Endothelial cell of umbilical vein (primary cell): Measurements from ENCODE around the gene NFYC. TPM values are rescaled to one million over a fixed set of nuclear protein-coding genes. Genes with fewer than 3 reads are reported as not detected.

ENCODE experiments used
- BruUV-seq: library from RNA; stranded (reverse); fragments of 400-500 nt; replicated peaks from 2 replicates; lab custom pipeline; 2021; lab: Mats Ljungman, UMichigan
- CTCF ChIA-PET: fragments of 300-600, 350-600 bp; sonication (Branson Sonifier 250); formaldehyde crosslinking; loops from one replicate; lab custom pipeline; 2021; ENCODE audit warnings: antibody characterized with exemption, inconsistent platforms; lab: Charles Lee
- POLR2A ChIA-PET: fragments of 300-600, 350-600 bp; sonication (Branson Sonifier 250); formaldehyde crosslinking; loops from one replicate; lab custom pipeline; 2021; ENCODE audit warnings: antibody characterized with exemption, inconsistent platforms; lab: Charles Lee
- DNase-seq: peaks from one replicate; pipeline ENCODE4 v3.0.0-alpha.2; 2011; ENCODE audit warnings: low read depth, low spot score
- FAIRE-seq: peaks from 2 replicates; lab custom pipeline; 2011; peaks lifted over from hg19 to GRCh38; lab: Jason Lieb, UNC
- H2AFZ ChIP-seq: 2 replicates; pipeline ENCODE4 v1.6.0; 2012; ENCODE audit warnings: low read depth, low read length, control low read depth, inconsistent platforms
- H3K27ac ChIP-seq: 2 replicates; pipeline ENCODE4 v1.5.1; 2011; ENCODE audit warnings: low read depth, mild to moderate bottlenecking, control low read depth, low read length, moderate library complexity; ENCODE audit not compliant: insufficient read depth
- H3K27me3 ChIP-seq, 2 experiments: 2 replicates each; pipeline versions ENCODE4 v1.6.0 to v1.6.1; 2011; ENCODE audit warnings: low read length in 2 of 2, mixed read lengths in 1 of 2; ENCODE audit not compliant: control insufficient read depth in 2 of 2, insufficient read depth in 2 of 2
- H3K36me3 ChIP-seq, 2 experiments: 2 replicates in 1 of 2; 3 replicates in 1 of 2; pipeline ENCODE4 v1.5.1; 2011; ENCODE audit warnings: low read length in 2 of 2, mild to moderate bottlenecking in 1 of 2, moderate library complexity in 1 of 2; ENCODE audit not compliant: control insufficient read depth in 2 of 2, insufficient read depth in 2 of 2; ENCODE audit errors: extremely low read depth in 1 of 2
- H3K4me1 ChIP-seq: 3 replicates; pipeline ENCODE4 v1.5.1; 2011; ENCODE audit warnings: mild to moderate bottlenecking, low read length; ENCODE audit not compliant: control insufficient read depth, insufficient read depth; ENCODE audit errors: extremely low read depth
- H3K4me2 ChIP-seq: 2 replicates; pipeline ENCODE4 v1.6.1; 2011; ENCODE audit warnings: low read length, control low read depth, mixed read lengths; ENCODE audit not compliant: insufficient read depth
- H3K4me3 ChIP-seq, 3 experiments: fragments of 200-600 bp in 1 of 3; sonication (generic), shearing (Covaris generic) in 1 of 3; replicated peaks in 1 of 3; 2 replicates each; pipeline ENCODE4 v1.5.1; 2011 to 2016; ENCODE audit warnings: control low read depth in 3 of 3, low read length in 3 of 3, mild to moderate bottlenecking in 2 of 3, inconsistent platforms in 1 of 3, low read depth in 1 of 3, moderate library complexity in 1 of 3; ENCODE audit not compliant: insufficient read depth in 1 of 3
- H3K79me2 ChIP-seq: 2 replicates; pipeline ENCODE4 v1.6.0; 2012; ENCODE audit warnings: low read length, inconsistent platforms; ENCODE audit not compliant: control insufficient read depth, insufficient read depth
- H3K9ac ChIP-seq: replicated peaks from 2 replicates; pipeline ENCODE3; 2011; ENCODE audit warnings: low read length, control low read depth; ENCODE audit not compliant: insufficient read depth; ENCODE audit errors: extremely low read depth
- H3K9me1 ChIP-seq: replicated peaks from 3 replicates; pipeline ENCODE4 v1.6.0; 2011; ENCODE audit warnings: mild to moderate bottlenecking, low read length; ENCODE audit not compliant: control insufficient read depth, insufficient read depth; ENCODE audit errors: extremely low read depth
- H3K9me3 ChIP-seq: replicated peaks from 2 replicates; pipeline ENCODE4 v1.5.1; 2012; ENCODE audit warnings: low read length, inconsistent platforms; ENCODE audit not compliant: control insufficient read depth, insufficient read depth
- H4K20me1 ChIP-seq: replicated peaks from 2 replicates; pipeline ENCODE3; 2011; ENCODE audit warnings: mild to moderate bottlenecking, low read length; ENCODE audit not compliant: control insufficient read depth, insufficient read depth; ENCODE audit errors: extremely low read depth
- CTCF ChIP-seq, 2 donors: IDR thresholded peaks; 1 replicate in 1 of 2; 2 replicates in 1 of 2; pipeline ENCODE4 v1.5.1; 2011; ENCODE audit warnings: low read length in 2 of 2, mild to moderate bottlenecking in 2 of 2, moderate library complexity in 2 of 2, control low read depth in 1 of 2, inconsistent platforms in 1 of 2, low read depth in 1 of 2; ENCODE audit not compliant: insufficient read depth in 1 of 2; ENCODE audit errors: extremely low read depth in 1 of 2
- FOS ChIP-seq: IDR thresholded peaks from 2 replicates; pipeline ENCODE4 v1.6.1; 2011; ENCODE audit warnings: mild to moderate bottlenecking, low read length, moderate library complexity, borderline replicate concordance; ENCODE audit not compliant: insufficient read depth
- GATA2 ChIP-seq: IDR thresholded peaks from 2 replicates; pipeline ENCODE4 v1.7.0; 2011; ENCODE audit warnings: low read depth, mild to moderate bottlenecking, moderate library complexity, mixed read lengths, low read length; ENCODE audit not compliant: insufficient read length, insufficient read depth
- JUN ChIP-seq: IDR thresholded peaks from 2 replicates; pipeline ENCODE4 v1.6.1; 2011; ENCODE audit warnings: borderline replicate concordance, low read depth; ENCODE audit not compliant: insufficient read length, insufficient read depth
- MAX ChIP-seq: IDR thresholded peaks from 2 replicates; pipeline ENCODE4 v1.6.1; 2011; ENCODE audit not compliant: insufficient read depth, insufficient read length
- MYC ChIP-seq: IDR thresholded peaks from one replicate; pipeline ENCODE4 v1.6.1; 2011; ENCODE audit warnings: mild to moderate bottlenecking, low read depth, low read length
- POLR2AphosphoS5 ChIP-seq: IDR thresholded peaks from 2 replicates; pipeline ENCODE4 v1.6.1; 2012; ENCODE audit warnings: low read depth, mild to moderate bottlenecking, control low read depth, low read length, moderate library complexity; ENCODE audit not compliant: insufficient read depth
- dilution Hi-C: fragments of 300-500 bp; cut with MboI; formaldehyde crosslinking; loops from one replicate; pipeline ENCODE4 v1.15.0; 2019; ENCODE audit warnings: low sequenced_read_pairs; ENCODE audit not compliant: extremely low pct_ligation_motif_present
- intact Hi-C: fragments of 100-400 bp; cut with micrococcal nuclease; formaldehyde crosslinking; loops from one replicate; pipeline ENCODE4 v1.10.0; 2022
- polyA plus RNA-seq, 4 experiments: library from polyadenylated mRNA; depleted of rRNA in 3 of 4; stranded (reverse) in 3 of 4; unstranded in 1 of 4; fragments of >200 nt; gene quantifications; 2 replicates each; pipeline versions ENCODE4 v1.2.1 to v1.2.3, GENCODE V29; 2011 to 2012; ENCODE audit warnings: missing spikeins in 1 of 4
- total RNA-seq: library from RNA; stranded (reverse); gene quantifications from 2 replicates; pipeline ENCODE4 v1.2.3, GENCODE V29; 2021

The NFYC gene
- total and polyA plus RNA-seq, 2 donors (not counting 3 experiments of a cell fraction or from before 2014, with no cell fraction given): 51.1 to 81.7 TPM

- H3K9me3 ChIP-seq: no peaks in the 10 kb centered on the region
- TF ChIP-seq GATA2: no peak
- no peak for TF ChIP-seq MAX
- TF ChIP-seq FOS: no peak
- TF ChIP-seq MYC: no peak
- no peak for TF ChIP-seq POLR2AphosphoS5
- TF ChIP-seq JUN: no peak
- no peak for TF ChIP-seq CTCF (IDR thresholded peaks at IDR 0.05; ENCODE audit: extremely low read depth in 1 of 2, insufficient read depth in 1 of 2, low read depth in 1 of 2, low read length in 2 of 2)
- H3K4me1 ChIP-seq: no peaks in the 10 kb centered on the region
- H3K36me3 ChIP-seq: no peaks in the 10 kb centered on the region
- dilution Hi-C loops: no loop called here
- H3K4me2 ChIP-seq: no peak overlapping the region
- H3K9ac ChIP-seq: no peak overlapping the region
- BruUV-seq: no TSS peak
- FAIRE-seq (no peak), DNase-seq (no peak)
- peaks cover 16 to 20% of the 10 kb centered on the region in 2 experiments for H3K27me3 ChIP-seq
- H3K4me3 ChIP-seq: no peak overlapping the region
- no peaks in the 10 kb centered on the region for H4K20me1 ChIP-seq
- no peaks in the 10 kb centered on the region for H3K79me2 ChIP-seq
- intact Hi-C loops: no loop called here
- ChIA-PET POLR2A (no interaction called here), CTCF (no interaction called here)
- H3K9me1 ChIP-seq: no peaks in the 10 kb centered on the region
- H3K27ac ChIP-seq: no peak overlapping the region
- no peak overlapping the region for H2AFZ ChIP-seq
Measured at GRCh38 chr1:40785446-40785845, 93.9 kb downstream of the NFYC start.
